Left ventricle myocardium inferior (tissue), 1 donor: ENCODE measurements around the gene GARIN5A. TPM values are rescaled to one million over a fixed set of nuclear protein-coding genes. Genes with fewer than 3 reads are reported as not detected.

ENCODE experiments used
- DNase-seq: peaks from one replicate; pipeline ENCODE4 v3.0.0-alpha.2; 2020
- H3K27ac ChIP-seq: fragments of 200-600 bp; replicated peaks from 2 replicates; pipeline ENCODE4 v1.8.0; 2021
- H3K27me3 ChIP-seq: fragments of 200-600 bp; 2 replicates; pipeline ENCODE4 v1.8.0; 2021; ENCODE audit warnings: low read depth
- H3K36me3 ChIP-seq: fragments of 200-600 bp; 2 replicates; pipeline ENCODE4 v1.8.0; 2021
- H3K4me1 ChIP-seq: fragments of 200-600 bp; 2 replicates; pipeline ENCODE4 v1.8.0; 2021
- H3K4me3 ChIP-seq: fragments of 200-600 bp; 2 replicates; pipeline ENCODE4 v1.8.0; 2021; ENCODE audit warnings: mild to moderate bottlenecking, moderate library complexity
- H3K9me3 ChIP-seq: fragments of 200-600 bp; replicated peaks from 2 replicates; pipeline ENCODE4 v1.8.0; 2021
- CTCF ChIP-seq: fragments of 200-600 bp; IDR thresholded peaks from 2 replicates; pipeline ENCODE4 v1.8.0; 2021; ENCODE audit warnings: antibody characterized with exemption, mild to moderate bottlenecking, borderline replicate concordance
- intact Hi-C: fragments of 100-400 bp; cut with micrococcal nuclease; formaldehyde crosslinking; loops from one replicate; pipeline ENCODE4 v1.11.0; 2022
- total RNA-seq: library from RNA; stranded (reverse); fragmentation: NEBNext Ultra II Directional; extraction: Animal tissue kit (Norgen Biotek cat#: 25700); gene quantifications from one replicate; pipeline ENCODE4 v1.2.1, GENCODE V29; 2021
- donor health status: DM: no; HTN: yes; CAD: no; lungs with severe emphysema.

The GARIN5A gene
- total RNA-seq, 1 donor from 2014 or later: 1.3 TPM

GRCh38 chr19:50500753-50501151 lies 24.1 kb upstream of the GARIN5A start:
- H3K4me1 ChIP-seq: peaks cover 8% of the 10 kb centered on the region
- TF ChIP-seq CTCF: no peak
- intact Hi-C loops: no loop called here
- DNase-seq: peak; percentile 86
- peak overlapping the region; percentile 70 for H3K4me3 ChIP-seq
- H3K27ac ChIP-seq: peak overlapping the region; percentile 98
- H3K36me3 ChIP-seq: peaks cover under 1% of the 10 kb centered on the region
- H3K9me3 ChIP-seq: no peaks in the 10 kb centered on the region
- no peaks in the 10 kb centered on the region for H3K27me3 ChIP-seq

GRCh38 chr19:50500060-50500752 lies 23.6 kb upstream of the GARIN5A start:
- Histone ChIP-seq H3K4me1 (peaks cover 8% of the 10 kb centered on the region), H3K27ac (peak overlapping the region; percentile 98), H3K27me3 (no peaks in the 10 kb centered on the region), H3K36me3 (no peaks in the 10 kb centered on the region), H3K4me3 (peak overlapping the region; percentile 70), H3K9me3 (no peaks in the 10 kb centered on the region)
- intact Hi-C loops: no loop called here
- no peak for TF ChIP-seq CTCF
- DNase-seq: peak; percentile 83

GRCh38 chr19:50498219-50499056 lies 21.8 kb upstream of the GARIN5A start:
- Histone ChIP-seq H3K27ac (peak overlapping the region; percentile 68), H3K36me3 (no peaks in the 10 kb centered on the region), H3K4me3 (peak overlapping the region; percentile 51), H3K4me1 (peaks cover 8% of the 10 kb centered on the region), H3K27me3 (no peaks in the 10 kb centered on the region), H3K9me3 (no peaks in the 10 kb centered on the region)
- no peak for TF ChIP-seq CTCF
- DNase-seq: no peak
- intact Hi-C loops: no loop called here

- no peaks in the 10 kb centered on the region for H3K36me3 ChIP-seq
- H3K9me3 ChIP-seq: no peaks in the 10 kb centered on the region
- no peak for TF ChIP-seq CTCF
- intact Hi-C loops: no loop called here
- DNase-seq: peak; percentile 49
- H3K27ac ChIP-seq: peak overlapping the region; percentile 56
- peak overlapping the region; percentile 6 for H3K4me3 ChIP-seq
- peaks cover 3% of the 10 kb centered on the region for H3K4me1 ChIP-seq
- no peaks in the 10 kb centered on the region for H3K27me3 ChIP-seq
Measured at GRCh38 chr19:50497022-50497405, 20.4 kb upstream of the GARIN5A start.

GRCh38 chr19:50496189-50497021 lies 19.8 kb upstream of the GARIN5A start:
- H3K27ac ChIP-seq: peak overlapping the region; percentile 56
- no peak overlapping the region for H3K4me3 ChIP-seq
- no peak for TF ChIP-seq CTCF
- peak; percentile 74 for DNase-seq
- H3K36me3 ChIP-seq: no peaks in the 10 kb centered on the region
- H3K9me3 ChIP-seq: no peaks in the 10 kb centered on the region
- peaks cover 9% of the 10 kb centered on the region for H3K4me1 ChIP-seq
- intact Hi-C loops: no loop called here
- H3K27me3 ChIP-seq: no peaks in the 10 kb centered on the region
